ENCODE measurements around the gene KIDINS220. TPM values are rescaled to one million over a fixed set of nuclear protein-coding genes. Genes with fewer than 3 reads are reported as not detected.

The KIDINS220 gene
- polyA plus RNA-seq, 1 donor, result 52.9 TPM

DNA sequence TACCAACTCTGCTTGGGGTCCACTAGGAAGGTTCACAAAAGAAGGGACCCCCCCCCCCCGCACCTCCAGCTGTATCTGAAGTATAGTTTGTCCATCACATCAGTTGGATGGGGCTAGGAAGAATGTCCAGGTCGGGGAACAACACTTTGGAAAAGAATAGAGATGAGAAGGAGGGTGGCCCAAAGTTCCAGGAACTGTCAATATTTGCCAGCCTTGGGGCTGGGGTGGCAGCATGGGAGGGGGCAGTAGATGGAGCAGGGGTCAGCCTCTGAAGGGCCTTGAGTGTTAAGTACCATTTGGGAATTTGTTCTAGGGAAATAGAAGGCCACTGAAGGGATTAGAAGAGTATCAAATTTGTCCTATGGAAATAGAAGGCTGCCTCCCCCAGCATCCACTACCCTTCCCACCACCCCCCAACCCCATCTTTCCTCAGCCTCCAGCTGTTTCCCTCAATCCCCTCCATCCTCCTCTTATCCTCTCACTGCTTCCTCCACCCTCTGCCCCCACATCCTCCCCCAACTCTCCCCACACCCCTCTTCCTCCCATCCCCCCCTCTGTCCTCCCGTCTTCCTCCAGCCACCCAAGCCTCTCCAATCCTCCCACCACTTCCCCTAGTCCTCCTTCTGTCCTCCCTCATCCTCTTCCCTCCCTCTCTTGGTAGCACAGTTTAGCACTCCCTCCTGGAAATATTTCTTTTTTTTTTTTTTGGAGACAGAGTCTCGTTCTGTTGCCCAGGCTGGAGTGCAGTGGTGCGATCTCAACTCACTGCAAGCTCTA is 2.0 kb upstream of the KIDINS220 start:
- no peaks in the 10 kb centered on the region for H3K36me3 ChIP-seq (ENCODE audit: control insufficient read depth, insufficient read depth, low read length)
- no peaks in the 10 kb centered on the region for H3K9me3 ChIP-seq (ENCODE audit: control insufficient read depth, low read depth, low read length)
- no peak for DNase-seq
- WGBS (ENCODE audit: insufficient coverage, low lambda C conversion rate), result no CpG with 5 or more reads among the region's 5 CpGs
- peaks cover 7% of the 10 kb centered on the region for H3K4me1 ChIP-seq (ENCODE audit: control insufficient read depth, insufficient read depth, low read length)
- H3K27me3 ChIP-seq (ENCODE audit: control insufficient read depth, insufficient read depth, low read length), result no peaks in the 10 kb centered on the region
- H3K27ac ChIP-seq (ENCODE audit: low read length), result no peak overlapping the region
- no peak overlapping the region for H3K4me3 ChIP-seq (ENCODE audit: low read length)

DNA sequence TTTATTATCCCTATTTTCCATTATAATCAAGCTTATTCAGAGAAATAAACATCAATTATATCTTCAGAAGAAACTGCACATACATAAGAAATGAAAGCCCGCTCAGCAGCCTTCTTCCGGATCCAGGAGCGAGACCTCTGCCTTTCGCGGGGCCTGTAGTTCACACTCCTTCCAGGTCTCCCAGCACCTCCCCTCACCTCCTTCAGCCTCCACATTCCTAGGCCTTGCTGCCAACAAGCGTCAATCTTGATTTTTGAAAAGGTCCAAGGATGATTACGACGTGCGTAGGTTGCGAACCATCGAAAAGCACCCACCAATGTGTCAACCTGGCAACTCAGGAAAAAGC is 355 bp upstream of the KIDINS220 start:
- H3K4me3 ChIP-seq (ENCODE audit: low read length), result peak overlapping the region; percentile 88

DNA sequence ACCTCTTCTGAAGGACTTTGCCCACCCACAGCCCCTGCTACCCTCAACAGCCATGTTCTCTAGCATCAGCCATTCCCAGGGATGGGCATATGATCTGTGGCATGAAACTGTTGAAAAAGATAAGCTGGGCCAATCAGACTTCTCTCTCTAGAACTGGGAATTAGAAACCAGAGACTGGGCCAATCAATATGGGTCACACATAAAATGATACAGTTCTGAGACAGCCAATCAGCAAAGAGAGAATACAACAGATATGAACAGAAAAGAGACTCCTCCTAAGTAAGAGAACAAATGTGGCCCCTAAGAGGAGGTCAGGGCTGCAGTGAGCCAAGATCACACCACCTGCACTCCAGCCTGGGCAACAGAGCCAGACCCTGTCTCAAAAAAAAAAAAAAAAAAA is 2.1 kb downstream of the KIDINS220 start:
- DNase-seq, result no peak
- Histone ChIP-seq H3K9me3 (ENCODE audit: control insufficient read depth, low read depth, low read length) (no peaks in the 10 kb centered on the region), H3K36me3 (ENCODE audit: control insufficient read depth, insufficient read depth, low read length) (no peaks in the 10 kb centered on the region), H3K27me3 (ENCODE audit: control insufficient read depth, insufficient read depth, low read length) (no peaks in the 10 kb centered on the region), H3K27ac (ENCODE audit: low read length) (no peak overlapping the region), H3K4me3 (ENCODE audit: low read length) (no peak overlapping the region), H3K4me1 (ENCODE audit: control insufficient read depth, insufficient read depth, low read length) (peaks cover 7% of the 10 kb centered on the region)

More for the DNA sequence above, 355 bp upstream of the KIDINS220 start:
- peaks cover 7% of the 10 kb centered on the region for H3K4me1 ChIP-seq (ENCODE audit: control insufficient read depth, insufficient read depth, low read length)
- no peak for DNase-seq
- H3K27me3 ChIP-seq (ENCODE audit: control insufficient read depth, insufficient read depth, low read length), result no peaks in the 10 kb centered on the region
- H3K9me3 ChIP-seq (ENCODE audit: control insufficient read depth, low read depth, low read length), result no peaks in the 10 kb centered on the region
- H3K27ac ChIP-seq (ENCODE audit: low read length), result no peak overlapping the region
- WGBS (ENCODE audit: insufficient coverage, low lambda C conversion rate), result no CpG with 5 or more reads among the region's 11 CpGs
- H3K36me3 ChIP-seq (ENCODE audit: control insufficient read depth, insufficient read depth, low read length), result no peaks in the 10 kb centered on the region

DNA sequence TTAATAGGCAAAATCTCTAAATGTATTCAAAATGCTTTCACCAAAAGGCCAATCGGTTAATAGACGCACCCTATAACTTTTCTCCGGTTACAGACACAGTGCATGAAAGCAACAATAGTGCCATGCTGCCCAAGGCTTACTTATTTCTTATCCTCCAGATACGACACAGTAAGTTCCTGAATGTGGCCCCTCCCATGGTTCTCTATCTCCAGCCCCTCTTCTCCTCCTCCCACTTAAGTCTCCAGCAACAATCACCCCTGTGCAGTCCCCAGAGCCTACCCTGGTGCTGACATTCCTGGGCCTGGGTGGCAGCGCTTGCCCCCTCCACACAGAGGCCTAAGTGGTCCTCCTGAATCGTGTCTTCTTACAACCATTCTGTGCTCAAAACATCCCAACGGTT is 3.6 kb downstream of the KIDINS220 start:
- Histone ChIP-seq H3K27me3 (ENCODE audit: control insufficient read depth, insufficient read depth, low read length) (no peaks in the 10 kb centered on the region), H3K9me3 (ENCODE audit: control insufficient read depth, low read depth, low read length) (no peaks in the 10 kb centered on the region), H3K4me1 (ENCODE audit: control insufficient read depth, insufficient read depth, low read length) (peaks cover 7% of the 10 kb centered on the region), H3K27ac (ENCODE audit: low read length) (no peak overlapping the region), H3K36me3 (ENCODE audit: control insufficient read depth, insufficient read depth, low read length) (no peaks in the 10 kb centered on the region), H3K4me3 (ENCODE audit: low read length) (no peak overlapping the region)
- DNase-seq, result no peak
- 90% methylated on average over 2 of the region's 7 CpGs for WGBS (ENCODE audit: insufficient coverage, low lambda C conversion rate)

DNA sequence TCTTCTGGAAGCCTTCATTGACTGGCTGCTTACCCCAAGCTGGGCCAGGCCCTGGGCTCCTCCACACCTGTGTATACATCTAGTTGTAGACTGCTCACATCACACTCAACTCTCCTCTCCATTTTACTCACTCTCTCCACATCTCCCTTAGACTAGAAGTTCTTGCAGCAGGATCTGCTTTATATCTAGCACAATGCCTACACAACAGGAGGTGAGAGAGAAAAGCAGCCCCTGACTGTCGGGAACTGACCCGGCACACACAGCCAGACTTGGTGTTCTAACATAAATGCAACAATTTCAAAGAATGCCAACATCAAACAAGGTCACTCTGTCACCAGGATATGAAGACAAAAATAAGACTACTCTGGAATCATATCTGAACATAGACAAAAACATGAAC is 5.9 kb downstream of the KIDINS220 start:
- no peak overlapping the region for H3K4me3 ChIP-seq (ENCODE audit: low read length)
- H3K9me3 ChIP-seq (ENCODE audit: control insufficient read depth, low read depth, low read length), result no peaks in the 10 kb centered on the region
- DNase-seq, result no peak
- no CpG with 5 or more reads among the region's 2 CpGs for WGBS (ENCODE audit: insufficient coverage, low lambda C conversion rate)
- no peak overlapping the region for H3K27ac ChIP-seq (ENCODE audit: low read length)
- peaks cover 6% of the 10 kb centered on the region for H3K36me3 ChIP-seq (ENCODE audit: control insufficient read depth, insufficient read depth, low read length)
- no peaks in the 10 kb centered on the region for H3K27me3 ChIP-seq (ENCODE audit: control insufficient read depth, insufficient read depth, low read length)
- H3K4me1 ChIP-seq (ENCODE audit: control insufficient read depth, insufficient read depth, low read length), result peaks cover 7% of the 10 kb centered on the region

DNA sequence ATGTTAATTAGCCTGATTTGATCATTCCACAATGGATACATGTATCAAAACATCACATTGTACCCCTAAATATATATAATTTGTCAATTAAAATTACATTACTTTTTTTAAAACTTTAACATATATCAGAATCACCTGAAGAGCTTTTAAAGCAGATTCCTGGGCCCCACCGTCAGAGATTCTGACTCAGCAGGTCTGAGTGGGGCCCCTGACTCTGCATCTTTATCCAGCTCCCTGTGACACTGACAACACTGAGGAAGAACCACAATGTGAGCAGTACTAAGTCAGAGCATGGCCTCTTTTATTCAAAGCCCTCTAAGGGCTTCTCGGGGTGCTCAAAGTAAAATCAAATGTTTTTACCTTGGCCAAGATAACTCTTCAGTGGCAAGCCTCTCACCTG is 9.7 kb downstream of the KIDINS220 start:
- Histone ChIP-seq H3K36me3 (ENCODE audit: control insufficient read depth, insufficient read depth, low read length) (peaks cover 23% of the 10 kb centered on the region), H3K27ac (ENCODE audit: low read length) (no peak overlapping the region), H3K27me3 (ENCODE audit: control insufficient read depth, insufficient read depth, low read length) (no peaks in the 10 kb centered on the region), H3K9me3 (ENCODE audit: control insufficient read depth, low read depth, low read length) (no peaks in the 10 kb centered on the region), H3K4me1 (ENCODE audit: control insufficient read depth, insufficient read depth, low read length) (no peaks in the 10 kb centered on the region), H3K4me3 (ENCODE audit: low read length) (no peak overlapping the region)
- DNase-seq, result no peak
- no CpG with 5 or more reads among the region's 2 CpGs for WGBS (ENCODE audit: insufficient coverage, low lambda C conversion rate)

DNA sequence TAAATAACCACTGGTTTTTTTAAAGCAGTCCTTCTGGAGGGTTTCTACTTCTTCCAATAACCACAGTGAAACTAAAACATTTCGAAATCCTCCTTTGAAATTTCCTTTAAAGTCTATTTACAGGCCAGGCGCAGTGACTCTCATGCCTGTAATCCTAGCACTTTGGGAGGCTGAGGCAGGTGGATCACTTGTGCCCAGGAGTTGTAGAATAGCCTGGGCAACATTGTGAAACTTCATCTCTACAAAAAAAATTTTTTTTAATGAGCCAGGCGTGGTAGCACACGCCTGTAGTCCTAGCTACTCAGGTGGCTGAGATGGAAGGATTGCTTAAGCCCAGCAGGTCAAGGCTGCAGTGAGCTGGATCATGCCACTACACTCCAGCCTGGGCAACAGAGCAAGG is 15.2 kb downstream of the KIDINS220 start:
- H3K9me3 ChIP-seq (ENCODE audit: control insufficient read depth, low read depth, low read length), result no peaks in the 10 kb centered on the region
- H3K36me3 ChIP-seq (ENCODE audit: control insufficient read depth, insufficient read depth, low read length), result peaks cover 29% of the 10 kb centered on the region
- H3K4me3 ChIP-seq (ENCODE audit: low read length), result no peak overlapping the region
- no peaks in the 10 kb centered on the region for H3K4me1 ChIP-seq (ENCODE audit: control insufficient read depth, insufficient read depth, low read length)
- WGBS (ENCODE audit: insufficient coverage, low lambda C conversion rate), result 100% methylated on average over 1 of the region's 4 CpGs
- H3K27me3 ChIP-seq (ENCODE audit: control insufficient read depth, insufficient read depth, low read length), result no peaks in the 10 kb centered on the region
- DNase-seq, result no peak
- no peak overlapping the region for H3K27ac ChIP-seq (ENCODE audit: low read length)

DNA sequence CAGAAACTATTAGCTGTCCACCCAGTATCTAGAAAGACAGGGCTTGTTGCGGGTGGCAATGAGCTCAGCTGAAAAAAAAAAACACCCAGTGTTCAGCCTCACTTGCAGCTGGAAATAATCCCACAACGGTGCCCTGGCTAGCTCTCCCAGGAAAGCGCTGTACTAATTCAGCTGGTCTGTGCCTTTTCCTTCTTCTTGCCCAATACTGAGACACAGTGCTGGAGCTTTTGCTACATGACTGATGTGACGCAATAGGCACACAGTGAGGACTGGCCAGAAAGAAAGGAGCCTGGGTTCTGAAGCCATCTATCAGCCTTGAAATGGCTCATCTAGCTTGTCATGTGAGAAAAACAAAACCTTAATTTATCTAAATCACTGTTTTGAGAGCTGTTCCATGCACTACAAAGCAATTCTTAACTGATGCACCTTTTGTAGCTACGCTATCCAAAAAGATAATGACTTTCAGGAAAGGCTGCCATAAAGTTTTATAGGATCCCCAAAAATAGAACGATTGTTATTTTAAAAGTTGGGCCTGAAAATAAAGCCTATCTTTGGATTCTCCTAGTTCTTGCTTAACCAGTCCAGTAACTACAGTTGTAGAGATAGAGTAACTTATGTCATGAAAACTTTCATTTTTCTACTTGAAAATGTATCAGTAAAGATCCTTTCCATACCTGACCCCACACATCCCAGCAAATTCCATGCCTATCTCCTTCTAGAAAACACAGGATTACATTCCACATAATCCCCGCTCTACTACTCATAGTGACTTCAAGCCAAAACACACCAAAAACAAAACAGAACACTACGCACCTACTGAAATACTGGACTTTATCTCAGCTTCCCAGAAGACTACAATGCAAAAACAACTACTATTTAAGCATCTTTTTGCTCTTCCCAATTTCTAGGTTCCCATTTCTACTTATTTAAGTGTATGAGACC is 15.9 kb downstream of the KIDINS220 start:
- WGBS (ENCODE audit: insufficient coverage, low lambda C conversion rate), result no CpG with 5 or more reads among the region's 8 CpGs
- Histone ChIP-seq H3K4me3 (ENCODE audit: low read length) (no peak overlapping the region), H3K36me3 (ENCODE audit: control insufficient read depth, insufficient read depth, low read length) (peaks cover 31% of the 10 kb centered on the region), H3K9me3 (ENCODE audit: control insufficient read depth, low read depth, low read length) (no peaks in the 10 kb centered on the region), H3K4me1 (ENCODE audit: control insufficient read depth, insufficient read depth, low read length) (no peaks in the 10 kb centered on the region), H3K27ac (ENCODE audit: low read length) (no peak overlapping the region), H3K27me3 (ENCODE audit: control insufficient read depth, insufficient read depth, low read length) (no peaks in the 10 kb centered on the region)
- DNase-seq, result no peak

DNA sequence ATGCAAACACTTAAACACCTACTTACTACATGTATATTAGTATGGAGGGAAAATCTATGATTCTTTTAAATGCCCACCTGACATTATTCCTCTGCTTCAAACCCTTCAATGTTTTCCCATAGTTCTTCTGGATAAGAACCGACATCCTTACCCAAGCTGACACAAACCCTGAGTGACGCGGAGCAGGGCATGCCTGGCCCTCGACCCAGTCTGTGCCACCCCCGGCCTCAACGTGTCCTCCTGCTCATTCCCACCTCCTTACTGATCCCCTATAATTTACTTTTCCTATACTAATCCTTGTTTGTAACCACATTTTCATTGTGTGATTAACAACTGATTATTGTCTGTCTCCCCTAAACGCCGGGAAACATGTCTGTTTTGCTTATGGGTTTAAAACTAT is 17.5 kb downstream of the KIDINS220 start:
- Histone ChIP-seq H3K27me3 (ENCODE audit: control insufficient read depth, insufficient read depth, low read length) (no peaks in the 10 kb centered on the region), H3K36me3 (ENCODE audit: control insufficient read depth, insufficient read depth, low read length) (peaks cover 31% of the 10 kb centered on the region), H3K4me3 (ENCODE audit: low read length) (no peak overlapping the region), H3K9me3 (ENCODE audit: control insufficient read depth, low read depth, low read length) (no peaks in the 10 kb centered on the region), H3K27ac (ENCODE audit: low read length) (no peak overlapping the region), H3K4me1 (ENCODE audit: control insufficient read depth, insufficient read depth, low read length) (no peaks in the 10 kb centered on the region)
- 100% methylated on average over 2 of the region's 8 CpGs for WGBS (ENCODE audit: insufficient coverage, low lambda C conversion rate)
- no peak for DNase-seq

DNA sequence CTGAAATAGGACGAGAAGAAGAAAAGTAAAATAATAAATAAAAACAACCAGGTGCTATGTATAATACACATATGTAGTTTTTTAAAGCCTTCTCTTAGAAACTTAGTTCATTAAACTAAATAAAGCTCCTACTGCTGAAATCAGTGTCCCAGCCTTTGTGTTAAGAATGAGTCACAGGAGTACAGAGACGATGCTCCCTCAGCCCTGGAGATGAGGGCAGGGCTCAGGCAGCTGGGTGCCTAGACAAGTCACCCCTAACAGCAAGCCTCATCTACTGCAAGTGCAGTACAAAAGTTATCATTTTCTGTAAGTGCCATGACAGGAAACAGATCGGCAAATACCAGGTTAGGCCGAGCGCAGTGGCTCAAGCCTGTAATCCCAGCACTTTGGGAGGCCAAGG is 18.2 kb downstream of the KIDINS220 start:
- H3K4me3 ChIP-seq (ENCODE audit: low read length), result no peak overlapping the region
- H3K4me1 ChIP-seq (ENCODE audit: control insufficient read depth, insufficient read depth, low read length), result no peaks in the 10 kb centered on the region
- 100% methylated on average over 1 of the region's 5 CpGs for WGBS (ENCODE audit: insufficient coverage, low lambda C conversion rate)
- H3K27me3 ChIP-seq (ENCODE audit: control insufficient read depth, insufficient read depth, low read length), result no peaks in the 10 kb centered on the region
- peaks cover 28% of the 10 kb centered on the region for H3K36me3 ChIP-seq (ENCODE audit: control insufficient read depth, insufficient read depth, low read length)
- no peaks in the 10 kb centered on the region for H3K9me3 ChIP-seq (ENCODE audit: control insufficient read depth, low read depth, low read length)
- DNase-seq, result no peak
- H3K27ac ChIP-seq (ENCODE audit: low read length), result no peak overlapping the region

All from large intestine (tissue), 3 donors.